ENCODE data around the gene FUT9.

FUT9 gene

GRCh38 chr6:96074006-96074405, 58.2 kb downstream of the FUT9 start:
- DNase-seq = no peak

DNA sequence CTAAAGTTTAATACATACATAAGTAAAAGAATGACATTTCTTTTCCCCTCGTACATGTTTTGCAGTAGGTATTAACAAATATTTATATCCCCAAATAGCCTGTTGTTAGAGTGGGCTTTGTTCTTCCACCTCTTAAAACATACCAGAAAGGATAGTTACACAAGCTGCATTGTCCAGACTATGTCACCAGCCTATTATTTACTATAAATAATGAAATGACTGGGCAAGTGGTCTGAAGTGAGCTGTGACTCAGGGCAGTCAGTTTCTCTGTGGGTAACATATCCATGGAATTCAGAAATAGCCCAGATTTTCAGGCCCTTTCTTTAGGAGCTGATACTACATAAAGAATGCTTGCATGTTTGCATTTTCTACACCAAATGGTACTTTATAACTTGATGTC, 60.1 kb downstream of the FUT9 start:
- DNase-seq = no peak

GRCh38 chr6:96086745-96087144, 71.0 kb downstream of the FUT9 start:
- DNase-seq = no peak

DNA sequence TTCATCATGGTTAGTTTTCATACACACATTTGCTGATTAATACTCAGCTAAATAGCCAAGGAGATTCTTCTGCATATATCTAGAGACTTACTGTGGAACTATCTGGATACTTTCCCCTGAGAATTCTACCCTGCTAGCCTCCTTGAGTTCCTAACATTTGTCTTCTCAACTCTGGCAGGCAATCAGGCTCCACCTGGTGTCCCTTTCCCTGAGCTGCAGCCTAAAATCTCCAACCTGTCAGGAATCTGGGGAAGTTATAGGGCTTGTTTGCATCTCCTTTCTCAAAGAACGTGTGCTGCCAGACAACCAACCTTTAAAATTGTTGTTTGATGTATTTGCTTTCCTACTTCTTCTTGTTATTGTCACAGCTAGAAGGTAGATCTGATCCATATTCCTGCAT, 73.4 kb downstream of the FUT9 start:
- DNase-seq = no peak

DNA sequence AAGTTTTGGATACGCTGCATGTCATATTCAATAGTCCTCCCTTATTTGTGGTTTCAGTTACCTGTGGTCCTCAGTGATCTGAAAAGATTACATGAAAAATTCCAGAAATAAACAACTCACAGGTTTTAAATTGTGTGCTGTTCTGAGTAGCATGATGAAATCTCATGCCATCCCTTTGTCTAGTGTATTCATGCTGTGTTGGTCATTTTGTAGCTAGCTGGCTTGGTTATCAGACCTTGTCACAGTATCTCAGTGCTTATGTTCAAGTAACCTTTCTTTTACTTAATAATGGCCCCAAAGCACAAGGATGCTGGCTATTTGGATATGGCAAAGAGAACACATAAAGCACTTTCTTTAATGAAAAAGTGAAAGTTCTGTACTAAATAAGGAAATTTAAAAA, 78.3 kb downstream of the FUT9 start:
- no peak for DNase-seq

DNA sequence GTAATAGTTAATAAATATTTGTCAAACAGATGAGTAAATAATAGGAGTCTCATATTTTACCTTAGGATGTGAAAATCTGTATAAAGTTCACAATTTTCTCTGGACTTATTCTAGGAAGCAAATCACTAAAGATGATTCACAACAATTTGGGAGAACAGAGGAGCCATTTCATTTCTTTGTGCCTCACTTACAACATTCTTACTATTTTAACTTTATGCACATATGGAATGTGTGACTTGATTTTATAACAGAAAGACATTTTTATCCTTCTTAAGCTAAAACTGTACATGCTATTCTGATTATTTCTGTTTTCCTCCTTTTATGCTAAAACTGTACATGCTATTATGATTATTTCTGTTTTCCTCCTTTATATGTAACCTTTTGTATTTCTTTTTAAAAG, 83.3 kb downstream of the FUT9 start:
- no peak for DNase-seq

DNA sequence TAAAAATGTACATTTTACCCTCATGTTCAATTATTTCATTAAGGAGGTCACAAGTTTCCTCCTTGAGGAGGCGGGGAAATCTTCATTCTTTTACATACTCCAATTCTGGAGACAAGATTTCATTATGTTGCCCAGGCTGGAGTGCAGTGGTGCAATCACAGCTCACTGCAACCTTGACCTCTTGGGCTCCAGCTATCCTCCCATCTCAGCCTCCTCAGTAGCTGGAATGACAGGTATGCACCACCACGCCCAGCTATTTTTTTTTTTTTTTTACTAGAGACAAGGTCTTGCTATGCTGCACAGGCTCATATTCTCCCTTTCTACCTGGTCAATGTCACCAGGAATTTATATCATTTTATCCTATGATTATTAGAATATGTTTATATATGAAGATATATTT, 85.8 kb downstream of the FUT9 start:
- DNase-seq = no peak

DNA sequence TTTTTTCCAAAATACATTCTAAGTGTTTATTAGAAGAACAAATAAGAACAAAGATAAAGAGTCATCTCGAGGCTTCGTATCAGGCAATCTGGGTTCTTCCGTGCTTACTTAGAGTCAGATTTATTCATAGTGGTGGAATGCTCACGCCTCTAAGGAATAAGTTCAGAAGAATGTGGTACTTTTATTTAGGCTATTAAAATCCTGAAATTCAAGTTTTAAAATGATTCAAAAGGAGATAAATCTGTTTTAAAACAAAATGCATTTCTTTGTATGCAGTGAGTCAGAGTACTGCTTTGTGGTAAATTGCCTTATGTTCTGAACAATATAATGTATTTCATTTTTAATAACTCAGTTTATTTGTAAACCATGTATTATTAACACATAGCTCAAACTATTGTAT, 89.1 kb downstream of the FUT9 start:
- no peak for DNase-seq

- DNase-seq = no peak
Measured at GRCh38 chr6:96110878-96111277, 95.1 kb downstream of the FUT9 start.

DNA sequence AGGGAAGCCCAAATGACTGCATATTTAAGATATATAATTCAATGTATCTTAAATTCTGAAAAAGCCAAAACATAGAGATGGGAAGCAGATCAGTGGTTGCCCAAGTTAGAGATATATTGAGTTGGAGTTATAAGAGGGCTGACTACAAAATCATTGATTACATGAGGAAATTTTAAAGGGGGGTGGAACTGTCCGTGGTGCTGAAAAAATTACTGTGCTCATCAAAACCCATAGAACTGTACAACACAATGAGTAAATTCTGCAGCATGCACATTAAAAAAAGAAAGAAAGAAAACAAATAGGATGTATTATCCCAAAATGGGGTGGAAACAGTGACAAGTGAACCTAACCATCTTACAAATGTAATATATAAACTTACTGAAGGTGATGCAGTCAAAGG, 100.9 kb downstream of the FUT9 start:
- DNase-seq = no peak

- no peak for DNase-seq
Measured at GRCh38 chr6:96124778-96125177, 109.0 kb downstream of the FUT9 start.

DNA sequence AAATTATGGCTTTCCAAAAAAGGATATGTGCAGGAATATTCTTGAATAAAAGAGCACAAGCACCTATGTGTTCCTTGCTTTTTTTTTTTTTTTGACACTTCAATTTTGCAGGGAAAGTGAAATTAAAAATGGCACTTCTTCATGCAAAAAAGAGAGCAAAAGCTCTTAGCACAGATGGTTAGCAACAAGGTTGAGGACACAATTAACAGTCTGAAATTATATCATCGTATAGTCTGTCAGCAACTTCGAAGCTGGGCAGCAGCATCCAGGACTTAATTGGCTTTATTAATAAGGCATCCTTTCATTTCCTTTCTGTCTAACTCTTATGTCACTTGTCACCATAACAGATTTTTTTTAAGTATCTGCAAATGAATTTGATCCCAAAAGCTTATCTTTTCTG, 122.6 kb downstream of the FUT9 start:
- no peak for DNase-seq

- no peak for DNase-seq
Measured at GRCh38 chr6:96142142-96142541, 126.4 kb downstream of the FUT9 start.

DNA sequence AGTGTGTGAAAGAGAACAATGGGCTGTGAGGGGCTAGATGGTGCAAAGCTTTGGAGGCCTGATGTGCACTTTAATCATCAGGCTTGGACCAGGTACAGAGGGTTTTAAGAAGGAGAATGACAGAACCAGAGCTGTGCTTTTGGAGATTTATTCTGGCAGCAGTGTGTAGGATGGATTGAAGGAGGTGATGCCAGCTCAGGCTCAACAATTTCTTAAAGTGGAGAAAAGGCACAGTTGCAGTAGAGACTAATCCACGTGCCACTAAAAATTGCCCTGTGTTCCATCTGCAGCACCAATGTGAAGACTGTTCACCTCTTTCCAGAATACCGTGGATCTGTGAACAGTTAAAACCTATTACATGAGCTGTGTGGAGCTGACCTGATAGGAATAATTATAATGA, 134.7 kb downstream of the FUT9 start:
- no peak for DNase-seq

DNA sequence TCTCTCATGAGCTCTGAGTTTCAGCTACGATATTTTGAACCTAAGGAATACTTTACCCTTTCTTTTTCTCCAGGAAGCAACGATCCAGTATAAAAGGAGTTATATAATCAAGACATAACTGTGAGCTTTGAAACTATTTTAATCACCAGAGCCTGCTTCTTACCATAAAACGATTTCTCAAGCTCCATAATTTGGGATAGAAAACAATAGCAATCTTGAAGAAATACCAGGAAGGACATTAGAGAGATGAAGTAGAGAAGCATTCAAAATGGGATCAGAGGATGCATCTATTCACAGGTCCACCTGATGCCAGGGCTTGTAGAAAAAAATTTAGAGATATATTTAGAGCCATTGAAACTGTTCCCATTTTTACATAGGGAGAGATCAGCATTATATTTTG, 135.9 kb downstream of the FUT9 start:
- no peak for DNase-seq

DNA sequence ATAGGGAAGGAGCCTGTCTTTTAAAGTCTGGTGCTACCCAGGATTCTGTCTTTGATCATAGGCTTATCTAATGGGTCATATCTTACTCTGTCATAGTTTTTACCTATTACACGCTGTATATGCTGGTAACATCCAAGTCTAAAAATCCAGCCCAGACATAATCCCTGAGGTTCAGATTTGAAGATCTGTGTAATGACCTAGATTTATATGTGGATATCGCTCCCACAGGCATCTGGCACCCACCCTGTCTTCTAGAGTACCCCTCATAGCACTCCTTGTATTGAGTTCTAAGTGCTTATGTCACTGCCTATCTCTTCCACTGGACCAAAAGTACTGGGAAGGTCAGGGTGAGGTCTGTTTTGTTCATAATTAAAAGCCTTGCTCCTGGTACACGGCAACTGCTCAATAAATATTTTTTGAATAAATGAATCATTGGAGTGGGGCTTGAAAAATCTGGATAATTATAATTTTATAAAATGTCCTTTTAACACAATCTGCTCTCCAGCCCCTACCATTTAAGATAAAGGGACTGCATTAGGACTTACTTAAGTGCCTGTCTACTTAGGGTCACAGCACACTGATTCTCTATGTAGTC, 136.4 kb downstream of the FUT9 start:
- DNase-seq = no peak

DNA sequence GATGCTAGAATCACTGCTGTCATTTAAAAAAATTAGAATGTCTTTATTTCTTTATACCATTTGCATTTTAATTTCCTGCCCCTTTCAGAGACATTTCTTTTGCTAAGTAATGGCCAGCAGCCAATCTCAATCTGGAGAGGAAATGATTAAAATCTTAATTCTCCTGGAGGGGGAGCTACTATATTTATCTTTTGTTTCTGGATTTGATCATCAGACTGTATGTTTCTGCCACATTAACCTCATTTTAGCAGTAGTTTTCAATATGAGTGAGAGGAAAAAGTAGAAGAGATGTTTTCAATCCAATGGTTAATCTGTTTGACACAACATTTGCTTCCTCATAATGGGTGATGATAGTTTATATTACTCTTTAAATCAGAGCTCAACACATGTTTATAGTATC, 138.0 kb downstream of the FUT9 start:
- no peak for DNase-seq

- no peak for DNase-seq
Measured at GRCh38 chr6:96156425-96156824, 140.7 kb downstream of the FUT9 start.

DNA sequence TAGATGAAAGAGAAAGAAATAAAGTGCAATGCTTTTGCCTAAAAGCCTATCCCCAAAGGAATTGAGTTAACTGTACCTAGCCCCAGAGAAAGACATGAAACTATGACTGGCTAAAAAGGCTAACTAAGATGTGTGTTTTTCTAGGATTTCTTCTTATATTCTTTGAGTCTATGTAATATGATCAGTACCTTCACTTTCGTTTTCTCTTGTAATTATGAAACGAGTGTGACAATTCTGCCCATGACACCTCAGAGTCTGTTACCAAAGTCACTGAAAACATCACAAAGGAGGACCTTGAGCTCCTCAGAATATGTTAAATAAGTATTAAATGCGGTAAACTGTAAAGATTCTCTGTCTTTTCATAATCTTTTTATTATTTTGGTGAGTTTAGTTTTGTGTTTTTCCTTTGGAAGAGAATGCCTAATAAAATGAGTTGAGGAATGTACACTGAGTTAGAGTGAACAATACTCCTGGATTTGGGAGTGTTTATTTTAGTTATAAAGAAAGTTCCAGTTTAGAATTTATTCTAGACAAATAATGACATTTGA, 141.3 kb downstream of the FUT9 start:
- DNase-seq = no peak

- DNase-seq = no peak
Measured at GRCh38 chr6:96162711-96163120, 146.9 kb downstream of the FUT9 start.

GRCh38 chr6:96164802-96165201, 149.0 kb downstream of the FUT9 start:
- no peak for DNase-seq

GRCh38 chr6:96171112-96171511, 155.3 kb downstream of the FUT9 start:
- no peak for DNase-seq

DNA sequence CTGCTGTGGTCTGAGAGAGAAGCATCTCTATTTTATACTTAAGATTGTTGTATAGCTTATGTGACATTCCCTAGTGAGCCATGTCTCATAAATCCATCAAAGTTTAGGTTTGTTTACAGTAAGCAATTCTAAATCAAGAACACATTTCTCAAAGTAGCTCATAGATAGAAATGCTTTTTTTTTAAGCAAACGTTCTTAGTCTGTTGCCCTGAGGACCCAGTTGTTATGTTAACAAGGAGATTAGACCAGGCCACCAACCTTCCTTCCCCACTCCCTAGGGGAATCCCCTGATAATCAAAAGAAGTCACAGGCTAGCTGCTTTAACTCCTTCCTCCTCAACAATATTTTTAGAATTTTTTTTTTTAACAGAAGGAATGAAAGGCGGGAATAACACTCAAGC, 169.0 kb downstream of the FUT9 start:
- no peak for DNase-seq

GRCh38 chr6:96186094-96186493, 170.3 kb downstream of the FUT9 start:
- DNase-seq = no peak

- DNase-seq = no peak
Measured at GRCh38 chr6:96186516-96187195, 170.9 kb downstream of the FUT9 start.

All from activated CD4-positive, CD25-positive, alpha-beta regulatory T cell (primary cell).